HepG2 (cell line): ENCODE results near the gene PCBP4. TPM values are rescaled to one million over a fixed set of nuclear protein-coding genes. Genes with fewer than 3 reads are reported as not detected.

Experiments
- FOXA1 ChIP-seq, 2 experiments: fragments of 450-650 bp in 1 of 2; sonication (generic) in 1 of 2; formaldehyde crosslinking in 1 of 2; IDR thresholded peaks; 2 replicates each; pipeline versions ENCODE4 v1.4.0 to v1.6.1; 2016 to 2020; ENCODE audit warnings: missing genetic modification reagents in 1 of 2
- GTF2F1 ChIP-seq: fragments of 150-350 bp; IDR thresholded peaks from 2 replicates; pipeline ENCODE4 v1.6.1; 2014; ENCODE audit warnings: low read length
- HDAC1 ChIP-seq: sonication (generic); formaldehyde crosslinking; IDR thresholded peaks from 2 replicates; pipeline ENCODE4 v1.5.1; 2020; ENCODE audit warnings: mild to moderate bottlenecking, missing genetic modification reagents
- HDAC2 ChIP-seq: sonication (generic); formaldehyde crosslinking; IDR thresholded peaks from 2 replicates; pipeline ENCODE4 v1.4.0; 2020; ENCODE audit warnings: missing genetic modification reagents
- HNRNPLL ChIP-seq: fragments of 200-400 bp; formaldehyde crosslinking; IDR thresholded peaks from 2 replicates; pipeline ENCODE4 v1.6.1; 2017; ENCODE audit warnings: mild to moderate bottlenecking, low read depth, low read length; ENCODE audit not compliant: poor library complexity, severe bottlenecking
- JDP2 ChIP-seq: sonication (generic); formaldehyde crosslinking; IDR thresholded peaks from 2 replicates; pipeline ENCODE4 v1.8.1; 2022; ENCODE audit warnings: missing genetic modification reagents, borderline replicate concordance
- PPARG ChIP-seq: conservative IDR thresholded peaks from 2 replicates; pipeline ENCODE4 v1.6.1; 2016; ENCODE audit warnings: missing biosample characterization, missing genetic modification reagents
- RNF2 ChIP-seq: fragments of 450-650 bp; conservative IDR thresholded peaks from 2 replicates; pipeline ENCODE4 v1.6.1; 2016; ENCODE audit warnings: low read depth
- SAFB2 ChIP-seq: sonication (generic); formaldehyde crosslinking; IDR thresholded peaks from 2 replicates; pipeline ENCODE4 v1.5.1; 2020; ENCODE audit warnings: missing genetic modification reagents, low read depth, mild to moderate bottlenecking, borderline replicate concordance
- SALL2 ChIP-seq: sonication (generic); formaldehyde crosslinking; IDR thresholded peaks from 2 replicates; pipeline ENCODE4 v1.8.1; 2023; ENCODE audit warnings: mild to moderate bottlenecking, missing genetic modification reagents, inconsistent platforms
- SMAD9 ChIP-seq: sonication (generic); formaldehyde crosslinking; IDR thresholded peaks from 2 replicates; pipeline ENCODE4 v1.5.1; 2020; ENCODE audit warnings: mild to moderate bottlenecking, missing genetic modification reagents
- YEATS2 ChIP-seq: sonication (generic); formaldehyde crosslinking; IDR thresholded peaks from 2 replicates; pipeline ENCODE4 v1.4.0; 2020; ENCODE audit warnings: missing genetic modification reagents, borderline replicate concordance
- YY1 ChIP-seq: IDR thresholded peaks from 2 replicates; pipeline ENCODE4 v1.6.1; 2011; ENCODE audit warnings: low read length, low read depth, moderate library complexity, mild to moderate bottlenecking; ENCODE audit not compliant: insufficient read depth, insufficient replicate concordance
- ZNF101 ChIP-seq: sonication (generic); formaldehyde crosslinking; IDR thresholded peaks from 2 replicates; pipeline ENCODE4 v1.4.0; 2020; ENCODE audit warnings: mild to moderate bottlenecking, low read depth, missing genetic modification reagents, borderline replicate concordance
- ZNF224 ChIP-seq: sonication (generic); formaldehyde crosslinking; IDR thresholded peaks from 2 replicates; pipeline ENCODE4 v1.5.0; 2020; ENCODE audit warnings: mild to moderate bottlenecking, missing genetic modification reagents
- ZNF3 ChIP-seq: IDR thresholded peaks from 2 replicates; pipeline ENCODE4 v1.7.0; 2017; ENCODE audit warnings: inconsistent platforms
- ZNF552 ChIP-seq: sonication (generic); formaldehyde crosslinking; IDR thresholded peaks from 2 replicates; pipeline ENCODE4 v1.9.0; 2022; ENCODE audit warnings: missing genetic modification reagents, mild to moderate bottlenecking, borderline replicate concordance
- ZNF556 ChIP-seq: sonication (generic); formaldehyde crosslinking; IDR thresholded peaks from 2 replicates; pipeline ENCODE4 v1.4.0; 2020; ENCODE audit warnings: mild to moderate bottlenecking, missing genetic modification reagents, borderline replicate concordance
- ZNF616 ChIP-seq: sonication (generic); formaldehyde crosslinking; IDR thresholded peaks from 2 replicates; pipeline ENCODE4 v1.5.0; 2020; ENCODE audit warnings: low read depth, mild to moderate bottlenecking, missing genetic modification reagents
- polyA plus RNA-seq, 8 experiments: library from polyadenylated mRNA; depleted of rRNA in 3 of 8; stranded (reverse) in 7 of 8; unstranded in 1 of 8; fragments of >200 nt; fragmentation: Illumina TruSeq in 4 of 8; extraction: Trizol in 4 of 8; gene quantifications; 2 replicates each; pipeline versions ENCODE4 v1.2.1 to v1.2.3, GENCODE V29; 2011 to 2016; ENCODE audit warnings: low read depth in 4 of 8, missing spikeins in 1 of 8, mixed read lengths in 1 of 8; ENCODE audit not compliant: insufficient read depth in 1 of 8
- total RNA-seq, 5 experiments: library from RNA; depleted of rRNA; stranded (reverse); fragments of >200 nt; fragmentation: Illumina TruSeq; extraction: Trizol; gene quantifications; 2 replicates each; pipeline ENCODE4 v1.2.3, GENCODE V29; 2016; ENCODE audit warnings: low read depth in 1 of 5
- TF ChIP-seq, protein P1 (sequence below): sonication (generic); formaldehyde crosslinking; IDR thresholded peaks from 2 replicates; pipeline ENCODE4 v1.9.0; 2022; ENCODE audit warnings: low read depth, missing genetic modification reagents
- TF ChIP-seq, protein P2 (sequence below): sonication (generic); formaldehyde crosslinking; IDR thresholded peaks from 2 replicates; pipeline ENCODE4 v1.4.0; 2020; ENCODE audit warnings: low read depth, mild to moderate bottlenecking, missing genetic modification reagents
- TF ChIP-seq, protein P3 (sequence below): sonication (generic); formaldehyde crosslinking; IDR thresholded peaks from 2 replicates; pipeline ENCODE4 v1.4.0; 2020; ENCODE audit warnings: missing genetic modification reagents

PCBP4 gene
- total and polyA plus RNA-seq, 2 of the 13 experiments (the other 11 are each of a cell fraction or from before 2014, with no cell fraction given): 36.8 to 51.3 TPM

DNA sequence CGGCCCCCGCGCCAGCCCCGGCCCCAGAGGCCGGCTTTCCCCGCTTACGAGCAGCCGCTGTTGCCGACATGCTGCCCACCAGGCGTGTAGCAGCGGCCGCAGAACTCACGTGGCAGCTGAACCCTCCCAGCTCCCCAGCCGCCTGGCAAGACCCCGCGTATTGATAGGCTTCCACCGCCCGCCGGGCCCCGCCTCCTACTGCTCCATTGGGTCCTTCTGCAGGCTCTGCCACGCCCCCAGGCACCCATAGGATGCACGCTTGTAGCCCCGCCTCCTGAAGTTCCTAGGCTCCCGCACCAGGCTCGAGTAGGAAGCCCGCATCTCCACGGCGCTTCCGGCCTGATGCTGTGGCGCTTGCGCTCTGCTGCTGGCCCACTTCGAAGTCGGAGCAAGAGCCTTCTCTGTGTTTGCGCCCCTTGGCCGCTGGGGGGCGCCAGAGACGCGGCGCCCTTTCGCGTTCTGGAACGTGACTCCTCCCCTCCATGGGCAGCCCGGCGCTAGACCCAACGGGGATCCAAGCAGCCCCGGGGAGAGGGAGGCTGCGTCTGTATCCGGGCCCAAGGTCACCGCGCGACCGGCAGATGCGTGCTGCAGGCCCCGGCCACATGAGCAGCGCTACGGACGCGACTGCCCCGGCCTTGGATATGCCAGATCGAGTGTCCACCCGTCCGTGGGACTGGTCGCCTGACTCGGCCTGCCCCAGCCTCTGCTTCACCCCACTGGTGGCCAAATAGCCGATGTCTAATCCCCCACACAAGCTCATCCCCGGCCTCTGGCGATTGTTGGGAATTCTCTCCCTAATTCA, 25.3 kb downstream of the PCBP4 start, which contains the start of the genes PARP3 and RRP9 (continued):
- TF ChIP-seq FOXA1 (IDR thresholded peaks at IDR 0.05): no peak
- TF ChIP-seq FOXA1 (CRISPR knock-in tag; IDR thresholded peaks at IDR 0.05): no peak; the same call in none of the 2 replicates
- TF ChIP-seq PPARG: peak; percentile 85
- TF ChIP-seq HNRNPLL: peak; percentile 74
- TF ChIP-seq, protein P1, sequence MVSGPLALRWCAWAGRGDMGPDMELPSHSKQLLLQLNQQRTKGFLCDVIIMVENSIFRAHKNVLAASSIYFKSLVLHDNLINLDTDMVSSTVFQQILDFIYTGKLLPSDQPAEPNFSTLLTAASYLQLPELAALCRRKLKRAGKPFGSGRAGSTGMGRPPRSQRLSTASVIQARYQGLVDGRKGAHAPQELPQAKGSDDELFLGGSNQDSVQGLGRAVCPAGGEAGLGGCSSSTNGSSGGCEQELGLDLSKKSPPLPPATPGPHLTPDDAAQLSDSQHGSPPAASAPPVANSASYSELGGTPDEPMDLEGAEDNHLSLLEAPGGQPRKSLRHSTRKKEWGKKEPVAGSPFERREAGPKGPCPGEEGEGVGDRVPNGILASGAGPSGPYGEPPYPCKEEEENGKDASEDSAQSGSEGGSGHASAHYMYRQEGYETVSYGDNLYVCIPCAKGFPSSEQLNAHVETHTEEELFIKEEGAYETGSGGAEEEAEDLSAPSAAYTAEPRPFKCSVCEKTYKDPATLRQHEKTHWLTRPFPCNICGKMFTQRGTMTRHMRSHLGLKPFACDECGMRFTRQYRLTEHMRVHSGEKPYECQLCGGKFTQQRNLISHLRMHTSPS: peak; percentile 84; the same call in 1 of the 2 replicates
- TF ChIP-seq ZNF3: 0 out of 2 replicates have a peak, but pooled peaks have one; percentile 39
- TF ChIP-seq ZNF616: no peak; the same call in 1 of the 2 replicates
- no peak for TF ChIP-seq GTF2F1
- peak; percentile 93; the same call in 1 of the 2 replicates for TF ChIP-seq YEATS2 (CRISPR knock-in tag)
- peak; percentile 50; the same call in 1 of the 2 replicates for TF ChIP-seq ZNF556 (CRISPR knock-in tag)
- peak; percentile 67; the same call in 1 of the 2 replicates for TF ChIP-seq ZNF552 (CRISPR knock-in tag)
- TF ChIP-seq HDAC1 (CRISPR knock-in tag): peak; percentile 84
- TF ChIP-seq ZNF101 (CRISPR knock-in tag): no peak
- peak; percentile 34; the same call in 1 of the 2 replicates for TF ChIP-seq ZNF224
- TF ChIP-seq RNF2: peak; percentile 85; the same call in 1 of the 2 replicates
- no peak for TF ChIP-seq SMAD9
- peak; percentile 58 for TF ChIP-seq YY1
- TF ChIP-seq, protein P2, sequence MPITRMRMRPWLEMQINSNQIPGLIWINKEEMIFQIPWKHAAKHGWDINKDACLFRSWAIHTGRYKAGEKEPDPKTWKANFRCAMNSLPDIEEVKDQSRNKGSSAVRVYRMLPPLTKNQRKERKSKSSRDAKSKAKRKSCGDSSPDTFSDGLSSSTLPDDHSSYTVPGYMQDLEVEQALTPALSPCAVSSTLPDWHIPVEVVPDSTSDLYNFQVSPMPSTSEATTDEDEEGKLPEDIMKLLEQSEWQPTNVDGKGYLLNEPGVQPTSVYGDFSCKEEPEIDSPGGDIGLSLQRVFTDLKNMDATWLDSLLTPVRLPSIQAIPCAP (CRISPR knock-in tag): no peak
- TF ChIP-seq HDAC2 (CRISPR knock-in tag): peak; percentile 75
- TF ChIP-seq SALL2 (CRISPR knock-in tag): peak; percentile 97
- TF ChIP-seq SAFB2 (CRISPR knock-in tag): peak; percentile 87; the same call in 1 of the 2 replicates
- TF ChIP-seq, protein P3, sequence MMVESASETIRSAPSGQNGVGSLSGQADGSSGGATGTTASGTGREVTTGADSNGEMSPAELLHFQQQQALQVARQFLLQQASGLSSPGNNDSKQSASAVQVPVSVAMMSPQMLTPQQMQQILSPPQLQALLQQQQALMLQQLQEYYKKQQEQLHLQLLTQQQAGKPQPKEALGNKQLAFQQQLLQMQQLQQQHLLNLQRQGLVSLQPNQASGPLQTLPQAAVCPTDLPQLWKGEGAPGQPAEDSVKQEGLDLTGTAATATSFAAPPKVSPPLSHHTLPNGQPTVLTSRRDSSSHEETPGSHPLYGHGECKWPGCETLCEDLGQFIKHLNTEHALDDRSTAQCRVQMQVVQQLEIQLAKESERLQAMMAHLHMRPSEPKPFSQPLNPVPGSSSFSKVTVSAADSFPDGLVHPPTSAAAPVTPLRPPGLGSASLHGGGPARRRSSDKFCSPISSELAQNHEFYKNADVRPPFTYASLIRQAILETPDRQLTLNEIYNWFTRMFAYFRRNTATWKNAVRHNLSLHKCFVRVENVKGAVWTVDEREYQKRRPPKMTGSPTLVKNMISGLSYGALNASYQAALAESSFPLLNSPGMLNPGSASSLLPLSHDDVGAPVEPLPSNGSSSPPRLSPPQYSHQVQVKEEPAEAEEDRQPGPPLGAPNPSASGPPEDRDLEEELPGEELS (CRISPR knock-in tag): 0 out of 2 replicates have a peak, but pooled peaks have one; percentile 48
- no peak for TF ChIP-seq JDP2 (CRISPR knock-in tag)
